H1 (cell line): ENCODE data around the gene TTC8. TPM values are rescaled to one million over a fixed set of nuclear protein-coding genes. Genes with fewer than 3 reads are reported as not detected.
A peak's percentile ranks its signal among the peaks of the same experiment; 100 is the strongest.

ENCODE experiments used
- CTCF ChIA-PET: fragments of 300-600 bp; sonication (Branson Sonifier 250); formaldehyde crosslinking; loops from one replicate; lab custom pipeline; 2021; ENCODE audit not compliant: partially characterized antibody; lab: Charles Lee
- POLR2A ChIA-PET: fragments of 300-600 bp; sonication (Branson Sonifier 250); formaldehyde crosslinking; loops from one replicate; lab custom pipeline; 2021; ENCODE audit warnings: inconsistent platforms; ENCODE audit not compliant: partially characterized antibody; lab: Charles Lee
- DNase-seq, 2 experiments: peaks; one replicate each; pipeline versions ENCODE4 v3.0.0 to v3.0.0-alpha.2; 2010 to 2022; ENCODE audit warnings: low spot score in 2 of 2, low read depth in 1 of 2, mixed read lengths in 1 of 2
- FAIRE-seq: peaks from 2 replicates; lab custom pipeline; 2011; peaks lifted over from hg19 to GRCh38; lab: Jason Lieb, UNC
- H2AFZ ChIP-seq: 2 replicates; pipeline ENCODE4 v1.8.1; 2012; ENCODE audit warnings: low read length, inconsistent platforms
- H2AK5ac ChIP-seq: 2 replicates; pipeline ENCODE4 v1.6.1; 2013; ENCODE audit warnings: low read depth, low read length
- H2BK120ac ChIP-seq: replicated peaks from 2 replicates; pipeline ENCODE3; 2013; ENCODE audit warnings: low read depth, low read length, inconsistent platforms
- H2BK12ac ChIP-seq: 2 replicates; pipeline ENCODE4 v1.6.1; 2013; ENCODE audit warnings: low read depth, low read length
- H2BK15ac ChIP-seq: 2 replicates; pipeline ENCODE4 v1.6.1; 2013; ENCODE audit warnings: low read length
- H2BK20ac ChIP-seq: 2 replicates; pipeline ENCODE4 v1.6.1; 2013; ENCODE audit warnings: low read length
- H2BK5ac ChIP-seq: 2 replicates; pipeline ENCODE4 v1.6.1; 2013; ENCODE audit warnings: low read depth, low read length
- H3K14ac ChIP-seq: 2 replicates; pipeline ENCODE4 v1.6.1; 2013; ENCODE audit warnings: inconsistent platforms; ENCODE audit not compliant: insufficient read length
- H3K18ac ChIP-seq: 2 replicates; pipeline ENCODE4 v1.6.1; 2013; ENCODE audit warnings: low read length; ENCODE audit errors: extremely low read depth
- H3K23ac ChIP-seq: 2 replicates; pipeline ENCODE4 v1.6.1; 2013; ENCODE audit warnings: inconsistent platforms; ENCODE audit not compliant: insufficient read length
- H3K23me2 ChIP-seq: 2 replicates; pipeline ENCODE4 v1.6.1; 2013; ENCODE audit warnings: low read depth, low read length
- H3K27ac ChIP-seq: 2 replicates; pipeline ENCODE4 v1.6.1; 2011; ENCODE audit warnings: low read depth, low read length, inconsistent platforms
- H3K27me3 ChIP-seq, 4 experiments: replicated peaks in 1 of 4; 1 replicate in 1 of 4; 2 replicates in 3 of 4; pipeline versions ENCODE4 v1.6.1 to v1.8.1; 2011 to 2013; ENCODE audit warnings: low read length in 3 of 4, mild to moderate bottlenecking in 3 of 4, inconsistent platforms in 2 of 4, mixed read lengths in 2 of 4, moderate library complexity in 1 of 4; ENCODE audit not compliant: control insufficient read depth in 3 of 4, insufficient read depth in 3 of 4; ENCODE audit errors: extremely low read depth in 1 of 4
- H3K36me3 ChIP-seq, 4 experiments: 2 replicates each; pipeline versions ENCODE4 v1.6.1 to v1.8.1; 2011 to 2013; ENCODE audit warnings: mild to moderate bottlenecking in 4 of 4, low read length in 3 of 4, moderate library complexity in 2 of 4, control low read depth in 1 of 4, inconsistent platforms in 1 of 4; ENCODE audit not compliant: insufficient read depth in 4 of 4, control insufficient read depth in 2 of 4
- H3K4ac ChIP-seq: replicated peaks from 2 replicates; pipeline ENCODE3; 2013; ENCODE audit warnings: low read length, low read depth, mixed read lengths, inconsistent platforms; ENCODE audit not compliant: insufficient read length
- H3K4me1 ChIP-seq, 4 experiments: replicated peaks in 1 of 4; 1 replicate in 1 of 4; 2 replicates in 3 of 4; pipeline versions ENCODE4 v1.6.1 to v1.8.1; 2011 to 2013; ENCODE audit warnings: low read length in 3 of 4, inconsistent platforms in 2 of 4, mixed read lengths in 1 of 4; ENCODE audit not compliant: insufficient read depth in 4 of 4, control insufficient read depth in 3 of 4
- H3K4me2 ChIP-seq, 2 experiments: 2 replicates each; pipeline versions ENCODE4 v1.6.1 to v1.8.1; 2011 to 2013; ENCODE audit warnings: low read depth in 2 of 2, low read length in 2 of 2, control low read depth in 1 of 2, inconsistent platforms in 1 of 2, mild to moderate bottlenecking in 1 of 2; ENCODE audit not compliant: insufficient read depth in 1 of 2
- H3K4me3 ChIP-seq, 4 experiments: fragments of 200-600, 300-600 bp in 1 of 4; sonication (generic), shearing (Covaris generic), sonication (Bioruptor Twin) in 1 of 4; 2 replicates each; pipeline versions ENCODE4 v1.5.1 to v1.8.1; 2011 to 2016; ENCODE audit warnings: low read length in 4 of 4, low read depth in 3 of 4, control low read depth in 2 of 4, inconsistent platforms in 2 of 4, mild to moderate bottlenecking in 2 of 4, mixed read lengths in 1 of 4, moderate library complexity in 1 of 4; ENCODE audit not compliant: insufficient read depth in 2 of 4; ENCODE audit errors: extremely low read depth in 1 of 4
- H3K56ac ChIP-seq: replicated peaks from 2 replicates; pipeline ENCODE3; 2013; ENCODE audit warnings: low read depth, mild to moderate bottlenecking, mixed read lengths, low read length, inconsistent platforms; ENCODE audit not compliant: insufficient read length
- H3K79me1 ChIP-seq: 2 replicates; pipeline ENCODE4 v1.6.1; 2013; ENCODE audit warnings: low read depth, low read length, control low read depth
- H3K79me2 ChIP-seq, 2 experiments: 2 replicates each; pipeline versions ENCODE4 v1.6.1 to v1.8.1; 2012 to 2013; ENCODE audit warnings: low read length in 2 of 2, mild to moderate bottlenecking in 2 of 2, inconsistent platforms in 1 of 2; ENCODE audit not compliant: insufficient read depth in 2 of 2, control insufficient read depth in 1 of 2
- H3K9ac ChIP-seq, 4 experiments: replicated peaks in 1 of 4; 1 replicate in 1 of 4; 2 replicates in 3 of 4; pipeline versions ENCODE4 v1.6.1 to v1.8.1; 2011 to 2013; ENCODE audit warnings: low read depth in 3 of 4, low read length in 3 of 4, control low read depth in 2 of 4, mild to moderate bottlenecking in 2 of 4, moderate library complexity in 2 of 4, inconsistent platforms in 1 of 4; ENCODE audit errors: extremely low read depth in 1 of 4
- H3K9me3 ChIP-seq, 2 experiments: 2 replicates each; pipeline versions ENCODE4 v1.6.1 to v1.8.1; 2012 to 2013; ENCODE audit warnings: mild to moderate bottlenecking in 2 of 2, moderate library complexity in 2 of 2, control low read depth in 1 of 2, inconsistent platforms in 1 of 2, low read depth in 1 of 2, low read length in 1 of 2, mixed read lengths in 1 of 2; ENCODE audit not compliant: insufficient read depth in 2 of 2
- H4K20me1 ChIP-seq, 2 experiments: replicated peaks in 1 of 2; 2 replicates each; pipeline versions ENCODE3 to v1.8.1; 2011 to 2013; ENCODE audit warnings: inconsistent platforms in 2 of 2, low read length in 2 of 2, mild to moderate bottlenecking in 1 of 2; ENCODE audit not compliant: insufficient read depth in 2 of 2, control insufficient read depth in 1 of 2
- H4K5ac ChIP-seq: 2 replicates; pipeline ENCODE4 v1.6.1; 2013; ENCODE audit warnings: low read length, low read depth, mixed read lengths, inconsistent platforms; ENCODE audit not compliant: insufficient read length
- H4K8ac ChIP-seq: 2 replicates; pipeline ENCODE4 v1.8.0; 2013; ENCODE audit warnings: mild to moderate bottlenecking, moderate library complexity, low read length, inconsistent platforms; ENCODE audit not compliant: insufficient read depth; ENCODE audit errors: extremely low read depth
- H4K91ac ChIP-seq: replicated peaks from 2 replicates; pipeline ENCODE3; 2013; ENCODE audit warnings: low read length, mixed read lengths, inconsistent platforms; ENCODE audit not compliant: insufficient read length
- NANOG ChIP-seq: IDR thresholded peaks from 2 replicates; pipeline ENCODE4 v1.6.1; 2011; ENCODE audit warnings: low read length, low read depth, mild to moderate bottlenecking, inconsistent platforms; ENCODE audit not compliant: insufficient read depth, poor library complexity, severe bottlenecking
- SAP30 ChIP-seq: fragments of 300-600 bp; sonication (generic); IDR thresholded peaks from 2 replicates; pipeline ENCODE4 v1.7.1; 2012; ENCODE audit warnings: low read length, moderate library complexity, mild to moderate bottlenecking, inconsistent platforms; ENCODE audit not compliant: insufficient read depth, insufficient replicate concordance
- WGBS, 2 experiments: shearing (Covaris generic) in 1 of 2; methylation state at CpG; one replicate each; pipeline versions ENCODE4 v1.1.6 to v1.1.7; 2013 to 2015; ENCODE audit warnings: low lambda C conversion rate in 2 of 2, mixed read lengths in 2 of 2, inconsistent platforms in 1 of 2, low coverage in 1 of 2, missing lambda C conversion rate in 1 of 2; ENCODE audit not compliant: insufficient replicate concordance in 2 of 2, insufficient coverage in 1 of 2, insufficient read length in 1 of 2; ENCODE audit errors: extremely low coverage in 1 of 2, missing lambda C conversion rate in 1 of 2; 5-methylcytosine and 5-hydroxymethylcytosine counted together
- polyA plus RNA-seq, 7 experiments: library from polyadenylated mRNA; depleted of rRNA in 3 of 7; stranded (reverse) in 5 of 7; unstranded in 2 of 7; fragments of >200 nt in 5 of 7; fragments of 200-250 nt in 2 of 7; gene quantifications; 1 replicate in 5 of 7; 2 replicates in 1 of 7; 4 replicates in 1 of 7; pipeline versions ENCODE4 v1.2.1 to v1.2.3, GENCODE V29; 2011 to 2013; ENCODE audit warnings: missing spikeins in 2 of 7, mixed read lengths in 2 of 7
- total RNA-seq: library from RNA; stranded (reverse); fragmentation: NEBNext Ultra II Directional; extraction: Animal tissue kit (Norgen Biotek cat#: 25700); gene quantifications from 2 replicates; pipeline ENCODE4 v1.2.1, GENCODE V29; 2021

Gene TTC8
- total and polyA plus RNA-seq, 2 of the 8 experiments (the other 6 are each of a cell fraction or from before 2014, with no cell fraction given) = 13.1 to 13.5 TPM

DNA sequence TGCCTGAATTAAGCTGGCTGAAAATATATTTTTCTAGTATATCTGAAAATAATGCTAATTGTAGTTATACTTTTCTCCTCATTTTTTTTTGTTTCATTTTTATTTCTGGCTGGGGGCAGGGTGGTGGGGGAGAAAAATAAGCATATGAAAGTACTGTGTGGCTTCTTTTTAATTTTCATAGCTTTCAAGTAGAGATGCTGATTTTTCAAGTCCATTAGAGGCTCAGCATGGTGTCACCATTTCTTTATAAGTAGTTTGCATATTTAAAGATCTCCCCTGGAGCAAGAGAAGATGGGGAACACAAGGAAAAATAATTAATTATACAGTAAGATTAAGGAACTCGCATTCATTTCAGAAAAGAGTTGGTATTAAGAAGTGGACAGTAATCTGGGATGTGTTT lies 27.1 kb downstream of the TTC8 start:
- H3K23ac ChIP-seq = no peak overlapping the region
- no peak overlapping the region for H3K18ac ChIP-seq
- H3K79me1 ChIP-seq = no peaks in the 10 kb centered on the region
- H3K27ac ChIP-seq = no peak overlapping the region
- H3K14ac ChIP-seq = no peak overlapping the region
- no peaks in the 10 kb centered on the region for H3K27me3 ChIP-seq
- POLR2A ChIA-PET = interaction anchor here (1.1 kb wide), 1 partner anchor 27 kb away, joined by 3 read pairs; the partner anchor contains the start of gene TTC8
- no peak overlapping the region for H2AK5ac ChIP-seq
- H3K56ac ChIP-seq = no peak overlapping the region
- WGBS, 2 experiments = 26% methylated on average over 1 of the region's 1 CpG; no CpG with 5 or more reads in 1 of the 2 experiments
- FAIRE-seq = no peak
- peak overlapping the region in 1 of 4 experiments; percentile 36; a peak in 1 of 8 replicates for H3K4me3 ChIP-seq
- peaks cover 0 to 5% (median 0%) of the 10 kb centered on the region in 4 experiments; a peak in 1 of 7 replicates for H3K4me1 ChIP-seq
- no peak for DNase-seq
- no peaks in the 10 kb centered on the region for H3K36me3 ChIP-seq
- H3K23me2 ChIP-seq = no peaks in the 10 kb centered on the region
- H2BK20ac ChIP-seq = no peak overlapping the region
- no peaks in the 10 kb centered on the region for H4K20me1 ChIP-seq
- no peak overlapping the region for H2AFZ ChIP-seq
- H2BK12ac ChIP-seq = no peak overlapping the region
- H4K8ac ChIP-seq = no peak overlapping the region
- 0 out of 4 replicates have a peak overlapping the region, but pooled peaks of 1 of the 2 experiments have one; percentile 4 for H3K4me2 ChIP-seq
- H3K9me3 ChIP-seq = no peaks in the 10 kb centered on the region
- CTCF ChIA-PET = interaction anchor here (0.6 kb wide), 1 partner anchor 19 kb away, joined by 3 read pairs; no protein-coding TSS in a partner anchor
- no peak overlapping the region for H4K91ac ChIP-seq
- no peak overlapping the region for H2BK15ac ChIP-seq
- no peaks in the 10 kb centered on the region for H3K79me2 ChIP-seq
- no peak overlapping the region for H3K4ac ChIP-seq
- TF ChIP-seq SAP30 (no peak), NANOG (peak; percentile 32)
- H2BK5ac ChIP-seq = no peak overlapping the region
- H4K5ac ChIP-seq = no peak overlapping the region
- no peak overlapping the region for H2BK120ac ChIP-seq
- H3K9ac ChIP-seq = no peak overlapping the region
